Brain pericyte (primary cell): Measurements from ENCODE around the gene SPEN.

ENCODE experiments used
- DNase-seq: peaks from one replicate; pipeline ENCODE4 v3.0.0-alpha.2; 2012; ENCODE audit warnings: low read depth, low spot score

The SPEN gene

DNA sequence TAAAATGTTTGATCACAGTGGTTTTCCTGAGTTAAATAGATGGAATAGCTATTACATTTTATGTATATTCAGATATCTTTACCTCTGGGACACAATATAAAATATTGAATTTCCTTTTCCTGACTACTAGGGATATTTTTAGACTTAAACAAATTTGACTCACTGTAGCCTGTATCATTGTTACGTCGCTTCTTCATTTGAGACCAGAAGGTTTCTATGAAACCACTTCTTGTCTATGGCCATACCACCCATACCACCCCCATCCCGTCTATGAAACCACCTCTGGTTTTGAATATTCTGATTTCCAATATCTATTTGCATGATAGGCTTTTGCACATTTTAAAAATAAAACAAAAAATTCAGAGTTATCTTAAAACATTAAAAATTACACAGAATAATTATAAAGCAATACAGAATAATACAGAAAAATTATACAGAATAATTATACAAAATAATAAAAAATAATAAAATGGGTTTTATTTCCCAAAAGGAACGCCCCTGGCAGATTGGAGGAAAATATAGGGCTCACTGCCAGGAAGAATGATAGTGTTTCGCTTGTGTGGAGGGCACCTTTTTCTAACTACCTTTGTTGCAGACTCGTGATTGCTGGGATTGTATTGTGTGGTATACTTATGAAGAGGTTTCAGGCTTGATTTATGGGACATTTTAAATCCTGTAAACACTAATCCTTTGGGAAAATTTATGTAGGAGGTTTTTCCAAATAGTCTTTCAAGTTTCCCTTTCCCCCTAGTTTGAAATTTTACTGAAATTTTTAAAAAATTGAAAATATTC, 4.7 kb downstream of the SPEN start:
- no peak for DNase-seq

- DNase-seq = no peak
Measured at GRCh38 chr1:15852828-15853302, 5.4 kb downstream of the SPEN start.

- no peak for DNase-seq
Measured at GRCh38 chr1:15856888-15857287, 9.4 kb downstream of the SPEN start.

- no peak for DNase-seq
Measured at GRCh38 chr1:15858069-15858670, 10.7 kb downstream of the SPEN start.

- DNase-seq = no peak
Measured at GRCh38 chr1:15858672-15859372, 11.3 kb downstream of the SPEN start.

DNA sequence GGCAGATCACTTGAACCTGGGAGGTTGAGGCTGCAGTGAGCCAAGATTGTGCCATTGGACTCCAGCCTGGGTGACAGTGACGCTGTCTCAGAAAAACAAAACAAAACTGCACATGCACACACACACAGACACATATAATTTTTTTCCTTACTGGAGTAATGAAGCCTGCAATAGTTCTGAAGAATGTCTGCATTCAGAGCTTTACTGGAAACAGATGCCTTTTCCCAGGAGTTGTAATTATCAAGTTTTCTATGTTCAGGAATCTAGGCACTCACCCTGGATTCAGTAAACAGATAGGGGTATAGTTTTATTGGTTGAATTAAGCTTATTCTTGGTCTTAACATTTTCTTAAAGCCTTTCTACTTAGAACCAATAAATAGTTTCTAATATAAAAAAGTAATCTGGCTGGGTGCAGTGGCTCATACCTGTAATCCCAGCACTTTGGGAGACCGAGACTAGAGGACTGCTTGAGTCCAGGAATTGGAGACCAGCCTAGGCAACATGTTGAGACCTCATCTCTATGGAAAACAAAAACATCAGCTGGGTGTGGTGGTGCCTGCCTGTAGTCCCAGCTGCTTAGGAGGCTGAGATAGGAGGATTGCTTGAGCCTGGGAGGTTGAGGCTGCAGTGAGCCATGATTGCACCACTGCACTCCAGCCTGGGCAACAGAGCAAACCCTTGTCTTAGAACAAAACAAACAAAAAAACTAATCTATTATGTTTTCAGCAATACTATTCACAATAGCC, 15.8 kb downstream of the SPEN start:
- DNase-seq = no peak

GRCh38 chr1:15866721-15867201, 19.3 kb downstream of the SPEN start:
- no peak for DNase-seq

DNA sequence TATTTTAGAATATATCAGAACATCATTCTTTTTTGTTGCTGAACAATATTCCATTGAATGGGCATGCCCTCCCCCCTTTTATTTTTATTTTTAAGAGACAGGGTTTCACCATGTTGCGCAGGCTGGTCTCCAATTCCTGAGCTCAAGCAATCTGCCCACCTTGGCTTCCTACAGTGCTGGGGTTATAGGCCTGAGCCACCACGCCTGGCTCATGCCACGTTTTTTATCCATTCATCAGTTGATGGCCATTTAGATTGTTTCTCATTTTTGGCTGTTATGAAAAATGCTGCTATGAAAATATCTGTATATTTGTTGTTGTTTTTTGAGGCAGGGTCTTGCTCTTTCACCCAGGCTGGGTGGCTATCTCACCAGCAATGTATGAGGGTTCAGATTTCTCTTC, 19.8 kb downstream of the SPEN start:
- DNase-seq = no peak

GRCh38 chr1:15869413-15869812, 21.9 kb downstream of the SPEN start:
- DNase-seq = no peak

- no peak for DNase-seq
Measured at GRCh38 chr1:15870421-15870820, 22.9 kb downstream of the SPEN start.

DNA sequence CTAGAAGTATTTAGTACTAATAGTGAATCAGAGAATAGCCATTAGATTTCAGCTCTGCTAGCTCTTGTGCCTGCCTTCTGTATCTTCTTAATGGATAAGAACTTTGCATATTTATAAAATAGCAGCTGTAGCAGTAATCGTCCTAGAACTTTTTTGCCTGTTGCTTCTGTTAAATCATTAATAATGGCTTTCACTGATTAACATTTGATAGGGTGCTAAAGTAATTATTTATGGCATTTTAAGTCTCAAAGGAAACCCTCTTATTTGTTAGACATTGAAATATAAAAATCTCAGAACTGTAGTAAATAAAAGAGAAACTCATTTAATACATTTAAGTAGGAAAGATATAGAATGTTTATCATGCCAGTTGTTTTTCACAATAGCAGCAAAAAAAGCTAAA, 27.0 kb downstream of the SPEN start:
- DNase-seq = no peak

- no peak for DNase-seq
Measured at GRCh38 chr1:15876357-15877055, 29.0 kb downstream of the SPEN start.

DNA sequence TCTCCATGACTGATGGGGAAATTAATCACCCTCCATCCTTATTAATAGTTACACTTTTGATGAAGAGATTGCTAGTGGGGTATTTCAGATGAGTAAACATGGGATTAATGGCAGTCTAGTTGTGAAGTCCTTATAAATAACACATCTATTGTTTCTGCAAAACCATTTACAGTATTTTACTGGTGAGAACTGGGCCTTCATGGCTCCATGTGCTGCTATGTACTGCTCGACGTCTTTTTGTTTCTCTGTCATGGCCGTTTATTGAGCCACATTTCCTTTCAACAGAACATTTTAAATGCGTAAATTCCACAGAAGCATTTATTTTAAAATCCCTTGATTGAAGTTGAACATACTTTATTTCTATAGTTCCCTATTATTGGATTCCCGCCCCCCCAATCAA, 34.5 kb downstream of the SPEN start:
- no peak for DNase-seq

DNA sequence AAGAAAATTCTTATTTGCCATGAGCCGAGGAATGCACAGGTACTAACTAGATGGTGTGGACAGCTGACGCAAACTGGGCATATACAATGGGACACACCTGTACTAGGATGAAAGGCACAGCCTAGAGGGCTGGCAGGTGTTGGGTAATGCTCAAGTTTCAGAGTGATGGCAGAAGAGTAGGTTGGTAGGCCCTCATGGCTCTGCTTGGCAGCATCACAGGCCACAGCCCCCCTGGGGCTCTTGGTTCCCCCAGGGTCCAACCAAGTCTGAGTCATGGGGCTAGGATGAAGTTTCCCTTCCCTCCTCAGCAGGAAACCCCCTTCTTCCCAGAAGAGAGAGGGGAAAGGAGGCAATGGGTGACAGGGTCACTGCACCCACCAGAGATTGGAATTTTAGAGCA, 35.2 kb downstream of the SPEN start:
- no peak for DNase-seq

- DNase-seq = no peak
Measured at GRCh38 chr1:15883326-15883725, 35.8 kb downstream of the SPEN start.

- no peak for DNase-seq
Measured at GRCh38 chr1:15884477-15884876, 37.0 kb downstream of the SPEN start.

DNA sequence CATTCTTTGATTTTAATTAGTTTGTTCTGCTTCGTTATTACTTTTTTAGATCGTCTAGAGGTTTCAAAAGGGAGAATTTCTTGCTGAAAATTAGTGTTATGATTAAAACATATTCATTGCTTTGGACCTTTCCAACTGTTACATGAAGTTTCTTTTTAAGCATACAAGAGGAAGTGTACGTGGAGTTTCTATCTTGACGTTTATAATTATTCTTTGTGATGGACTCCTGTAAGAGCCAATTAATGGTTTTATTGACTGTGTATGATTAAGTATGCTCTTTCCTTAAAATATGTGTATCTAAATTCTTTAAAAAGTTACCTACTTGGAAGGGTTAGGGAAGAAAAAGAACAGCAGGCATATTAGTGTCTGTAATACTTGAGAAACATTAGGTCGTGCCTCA, 37.8 kb downstream of the SPEN start:
- no peak for DNase-seq

- peak; percentile 82 for DNase-seq
Measured at GRCh38 chr1:15885701-15886610, 38.4 kb downstream of the SPEN start.

DNA sequence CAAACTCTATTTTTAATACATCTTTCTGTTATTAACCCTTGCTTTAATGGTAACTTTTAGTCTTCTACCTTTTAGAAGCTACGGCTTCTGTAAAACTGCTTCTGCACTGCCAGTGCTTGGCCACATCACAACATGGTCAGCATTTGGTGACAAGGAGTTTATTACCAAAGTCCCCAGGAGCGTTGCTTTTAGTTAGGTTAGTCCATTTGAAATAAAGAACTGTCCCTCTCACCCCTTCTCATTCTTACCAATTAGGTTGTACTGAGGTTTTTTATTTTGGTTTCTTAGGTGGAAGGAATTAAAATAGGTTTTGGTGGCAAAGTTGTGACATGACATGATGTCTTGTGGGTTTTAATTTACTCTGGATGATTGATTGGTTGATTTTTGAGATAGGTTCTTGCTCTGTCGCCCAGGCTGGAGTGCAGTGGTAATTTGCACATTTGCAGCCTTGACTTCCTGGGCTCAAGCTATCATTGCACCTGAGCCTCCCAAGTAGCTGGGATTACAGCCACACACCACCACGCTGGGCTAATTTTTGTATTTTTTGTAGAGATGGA, 39.2 kb downstream of the SPEN start:
- DNase-seq = no peak
